Measurements from ENCODE around the gene FBXO42. TPM values are rescaled to one million over a fixed set of nuclear protein-coding genes. Genes with fewer than 3 reads are reported as not detected.

The FBXO42 gene
- total and polyA plus RNA-seq, 2 of the 4 experiments (the other 2 are of a cell fraction), result 12.0 to 18.8 TPM

DNA sequence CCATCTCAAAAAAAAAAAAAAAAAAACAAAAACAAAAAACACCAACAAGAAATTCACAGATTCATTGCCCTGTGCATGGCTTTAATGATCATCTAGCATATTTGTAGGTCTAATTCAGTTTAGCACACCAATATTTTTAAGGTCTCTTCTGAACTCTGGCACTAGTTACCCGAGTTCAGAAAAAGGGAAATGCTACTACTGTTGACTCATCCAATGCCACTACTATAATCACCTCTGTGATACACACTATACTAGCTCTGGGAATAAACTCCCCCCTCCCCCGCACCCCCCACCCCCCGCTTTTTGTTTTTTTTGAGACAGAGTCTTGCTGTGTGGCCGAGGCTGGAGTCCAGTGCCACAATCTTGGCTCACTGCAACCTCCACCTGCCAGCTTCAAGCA is 55.6 kb downstream of the FBXO42 start:
- H3K4me2 ChIP-seq (ENCODE audit: low read depth, low read length), result no peak overlapping the region
- H3K9me1 ChIP-seq (ENCODE audit: insufficient read depth, low read length), result peaks cover 5% of the 10 kb centered on the region; the same call in 1 of the 2 replicates
- no peak for ATAC-seq (ENCODE audit: low read depth)
- peaks cover 12 to 42% of the 10 kb centered on the region in 2 experiments for H3K79me1 ChIP-seq (ENCODE audit: low read depth in 1 of 2, low read length in 2 of 2)
- H3K9ac ChIP-seq (ENCODE audit: low read depth, low read length), result no peak overlapping the region
- no peak overlapping the region for H4K5ac ChIP-seq (ENCODE audit: low read depth, low read length)
- H4K91ac ChIP-seq (ENCODE audit: insufficient read depth, low read depth, low read length), result no peak overlapping the region
- no peak overlapping the region for H2AK9ac ChIP-seq (replicated peaks; ENCODE audit: low read depth, low read length, poor library complexity)
- no peak overlapping the region for H3K14ac ChIP-seq (replicated peaks; ENCODE audit: low read depth, low read length)
- H2AK5ac ChIP-seq (ENCODE audit: low read depth, low read length), result no peak overlapping the region
- no peaks in the 10 kb centered on the region for H3K4me1 ChIP-seq (ENCODE audit: control insufficient read depth, insufficient read depth, low read length)
- no peak overlapping the region for H3K18ac ChIP-seq (ENCODE audit: low read depth, low read length)
- no TSS peak for BruUV-seq (replicated peaks)
- WGBS, 2 experiments (ENCODE audit: extremely low coverage in 2 of 2, insufficient read length in 1 of 2), result no CpG with 5 or more reads among the region's 4 CpGs
- dilution Hi-C loops (cut with HindIII; ENCODE audit: low sequenced_read_pairs, unreplicated experiment) (no loop called here), intact Hi-C loops (cut with micrococcal nuclease) (no loop called here), in situ Hi-C loops (cut with MboI; ENCODE audit: low sequenced_read_pairs) (no loop called here)
- POLR2A ChIA-PET (ENCODE audit: unreplicated experiment), result no interaction called here
- DNase-seq, result no peak
- H4K8ac ChIP-seq (ENCODE audit: low read depth in 2 of 2, low read length in 2 of 2), result no peak overlapping the region
- no peak overlapping the region for H2AFZ ChIP-seq (replicated peaks; ENCODE audit: low read length, poor library complexity)
- H2BK120ac ChIP-seq (ENCODE audit: low read depth, low read length), result no peak overlapping the region
- H2BK5ac ChIP-seq (ENCODE audit: low read depth, low read length, poor library complexity, severe bottlenecking), result no peak overlapping the region
- no peak overlapping the region for H3K27ac ChIP-seq (ENCODE audit: insufficient read depth, low read length)
- no peak overlapping the region for H3K23ac ChIP-seq (ENCODE audit: low read depth, low read length)
- peaks cover 18% of the 10 kb centered on the region for H3K36me3 ChIP-seq (ENCODE audit: control insufficient read depth, insufficient read depth, low read length)
- no peak for TF ChIP-seq CEBPB (IDR thresholded peaks at IDR 0.05; ENCODE audit: low read depth, low read length)
- no peak for TF ChIP-seq FOS (IDR thresholded peaks at IDR 0.05; ENCODE audit: low read depth, low read length)
- TF ChIP-seq CHD1 (IDR thresholded peaks at IDR 0.05; ENCODE audit: low read depth, low read length), result no peak
- no peak for TF ChIP-seq RAD21 (IDR thresholded peaks at IDR 0.05; ENCODE audit: low read length)
- no peak for TF ChIP-seq MAFK (IDR thresholded peaks at IDR 0.05; ENCODE audit: low read depth, low read length)
- no peak for TF ChIP-seq RCOR1 (IDR thresholded peaks at IDR 0.05; ENCODE audit: insufficient replicate concordance, low read length)
- TF ChIP-seq, protein P1, sequence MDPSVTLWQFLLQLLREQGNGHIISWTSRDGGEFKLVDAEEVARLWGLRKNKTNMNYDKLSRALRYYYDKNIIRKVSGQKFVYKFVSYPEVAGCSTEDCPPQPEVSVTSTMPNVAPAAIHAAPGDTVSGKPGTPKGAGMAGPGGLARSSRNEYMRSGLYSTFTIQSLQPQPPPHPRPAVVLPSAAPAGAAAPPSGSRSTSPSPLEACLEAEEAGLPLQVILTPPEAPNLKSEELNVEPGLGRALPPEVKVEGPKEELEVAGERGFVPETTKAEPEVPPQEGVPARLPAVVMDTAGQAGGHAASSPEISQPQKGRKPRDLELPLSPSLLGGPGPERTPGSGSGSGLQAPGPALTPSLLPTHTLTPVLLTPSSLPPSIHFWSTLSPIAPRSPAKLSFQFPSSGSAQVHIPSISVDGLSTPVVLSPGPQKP (IDR thresholded peaks at IDR 0.05; ENCODE audit: borderline replicate concordance, low read depth, low read length), result no peak
- TF ChIP-seq, protein P2, sequence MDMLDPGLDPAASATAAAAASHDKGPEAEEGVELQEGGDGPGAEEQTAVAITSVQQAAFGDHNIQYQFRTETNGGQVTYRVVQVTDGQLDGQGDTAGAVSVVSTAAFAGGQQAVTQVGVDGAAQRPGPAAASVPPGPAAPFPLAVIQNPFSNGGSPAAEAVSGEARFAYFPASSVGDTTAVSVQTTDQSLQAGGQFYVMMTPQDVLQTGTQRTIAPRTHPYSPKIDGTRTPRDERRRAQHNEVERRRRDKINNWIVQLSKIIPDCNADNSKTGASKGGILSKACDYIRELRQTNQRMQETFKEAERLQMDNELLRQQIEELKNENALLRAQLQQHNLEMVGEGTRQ (IDR thresholded peaks at IDR 0.05; ENCODE audit: low read depth, low read length), result no peak
- TF ChIP-seq SMC3 (IDR thresholded peaks at IDR 0.05; ENCODE audit: low read depth, low read length), result no peak
- no peak for TF ChIP-seq POLR2A (IDR thresholded peaks at IDR 0.05; ENCODE audit: low read depth, low read length)
- TF ChIP-seq RFX5 (IDR thresholded peaks at IDR 0.05; ENCODE audit: low read depth, low read length), result no peak
- no peak for TF ChIP-seq BHLHE40 (IDR thresholded peaks at IDR 0.05; ENCODE audit: low read depth, low read length)
- no peak for TF ChIP-seq MXI1 (IDR thresholded peaks at IDR 0.05; ENCODE audit: borderline replicate concordance, low read depth, low read length)
- TF ChIP-seq, protein P3, sequence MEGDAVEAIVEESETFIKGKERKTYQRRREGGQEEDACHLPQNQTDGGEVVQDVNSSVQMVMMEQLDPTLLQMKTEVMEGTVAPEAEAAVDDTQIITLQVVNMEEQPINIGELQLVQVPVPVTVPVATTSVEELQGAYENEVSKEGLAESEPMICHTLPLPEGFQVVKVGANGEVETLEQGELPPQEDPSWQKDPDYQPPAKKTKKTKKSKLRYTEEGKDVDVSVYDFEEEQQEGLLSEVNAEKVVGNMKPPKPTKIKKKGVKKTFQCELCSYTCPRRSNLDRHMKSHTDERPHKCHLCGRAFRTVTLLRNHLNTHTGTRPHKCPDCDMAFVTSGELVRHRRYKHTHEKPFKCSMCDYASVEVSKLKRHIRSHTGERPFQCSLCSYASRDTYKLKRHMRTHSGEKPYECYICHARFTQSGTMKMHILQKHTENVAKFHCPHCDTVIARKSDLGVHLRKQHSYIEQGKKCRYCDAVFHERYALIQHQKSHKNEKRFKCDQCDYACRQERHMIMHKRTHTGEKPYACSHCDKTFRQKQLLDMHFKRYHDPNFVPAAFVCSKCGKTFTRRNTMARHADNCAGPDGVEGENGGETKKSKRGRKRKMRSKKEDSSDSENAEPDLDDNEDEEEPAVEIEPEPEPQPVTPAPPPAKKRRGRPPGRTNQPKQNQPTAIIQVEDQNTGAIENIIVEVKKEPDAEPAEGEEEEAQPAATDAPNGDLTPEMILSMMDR (conservative IDR thresholded peaks at IDR 0.05; ENCODE audit: low read depth, low read length), result no peak
- TF ChIP-seq MAZ (IDR thresholded peaks at IDR 0.05; ENCODE audit: borderline replicate concordance, low read depth, low read length), result no peak
- TF ChIP-seq NFE2L2 (IDR thresholded peaks at IDR 0.05; ENCODE audit: low read depth, low read length), result no peak
- H3K4me3 ChIP-seq (ENCODE audit: insufficient read depth, low read depth, low read length), result no peak overlapping the region
- no peaks in the 10 kb centered on the region for H4K20me1 ChIP-seq (ENCODE audit: insufficient read depth, low read length)
- H2BK15ac ChIP-seq (ENCODE audit: low read depth, low read length), result no peak overlapping the region
- no peak overlapping the region for H3K4ac ChIP-seq (ENCODE audit: low read depth, low read length)
- H3K56ac ChIP-seq (ENCODE audit: extremely low read depth, insufficient read depth, low read length), result no peak overlapping the region
- CTCF ChIA-PET, result no interaction called here
- no peaks in the 10 kb centered on the region for H3K9me3 ChIP-seq (ENCODE audit: control insufficient read depth, insufficient read depth, low read length)
- no peak overlapping the region for H2BK20ac ChIP-seq (ENCODE audit: low read depth, low read length)
- no peaks in the 10 kb centered on the region for H3K27me3 ChIP-seq (ENCODE audit: control insufficient read depth, insufficient read depth, low read length)

All from IMR-90 (cell line).